Psoas muscle (tissue), 8 donors: Measurements from ENCODE around the gene QRFP. TPM values are rescaled to one million over a fixed set of nuclear protein-coding genes. Genes with fewer than 3 reads are reported as not detected.
A peak's percentile ranks its signal among the peaks of the same experiment; 100 is the strongest.

ENCODE experiments used
- ATAC-seq, 4 donors: fragments of 200-7000 bp; cut with Tn5 transposase; one replicate each; pipeline ENCODE4 v1.9.1; 2020; ENCODE audit warnings: moderate library complexity in 3 of 4, mild to moderate bottlenecking in 2 of 4
- DNase-seq, 2 donors: peaks; one replicate each; pipeline ENCODE4 v3.0.0-alpha.2; 2020
- H3K27ac ChIP-seq: fragments of 200-600 bp; one replicate; pipeline ENCODE4 v1.8.0; 2022
- H3K27me3 ChIP-seq, 3 donors: fragments of 200-600 bp in 1 of 3; one replicate each; pipeline versions ENCODE4 v1.6.1 to v1.8.0; 2013 to 2022; ENCODE audit warnings: low read length in 2 of 3, mild to moderate bottlenecking in 2 of 3, moderate library complexity in 1 of 3; ENCODE audit not compliant: insufficient read depth in 3 of 3
- H3K36me3 ChIP-seq, 2 donors: fragments of 200-600 bp in 1 of 2; one replicate each; pipeline versions ENCODE4 v1.6.1 to v1.8.0; 2013 to 2022; ENCODE audit warnings: low read depth in 1 of 2, mild to moderate bottlenecking in 1 of 2, moderate library complexity in 1 of 2; ENCODE audit not compliant: insufficient read depth in 1 of 2
- H3K4me1 ChIP-seq: fragments of 200-600 bp; one replicate; pipeline ENCODE4 v1.8.0; 2022
- H3K4me3 ChIP-seq: fragments of 200-600 bp; one replicate; pipeline ENCODE4 v1.8.0; 2022; ENCODE audit warnings: mild to moderate bottlenecking
- H3K9me3 ChIP-seq: fragments of 200-600 bp; one replicate; pipeline ENCODE4 v1.8.0; 2022
- WGBS, 3 donors: extraction: QIAGEN DNeasy Blood & Tissue Kit; methylation state at CpG; one replicate each; pipeline versions ENCODE4 v1.1.6 to v1.1.7; 2013; 5-methylcytosine and 5-hydroxymethylcytosine counted together
- intact Hi-C, 2 donors: fragments of 100-400 bp; cut with DNase I; formaldehyde crosslinking; loops; one replicate each; pipeline versions ENCODE4 v1.11.0 to v1.14.2; 2022
- polyA plus RNA-seq, 3 donors: library from polyadenylated mRNA; stranded (reverse); fragments of 200-250 nt; gene quantifications; one replicate each; pipeline ENCODE4 v1.2.3, GENCODE V29; 2013
- total RNA-seq, 4 donors: library from RNA; stranded (reverse); fragmentation: NEBNext Ultra II Directional in 2 of 4; extraction: Animal tissue kit (Norgen Biotek cat#: 25700) in 2 of 4; gene quantifications; one replicate each; pipeline versions ENCODE4 v1.2.1 to v1.2.4, GENCODE V29; 2021 to 2023
- TF ChIP-seq, protein P1 (sequence below): fragments of 200-600 bp; IDR thresholded peaks from one replicate; pipeline ENCODE4 v1.8.0; 2022; ENCODE audit warnings: antibody characterized with exemption
- donor health status: healthy with polysubstance abuse.
- donor health status: DM: no; HTN: no; CAD: no; lungs with moderate emphysema.
- donor health status: Bipolar disorder and iron deficiency.
- donor health status: healthy.
- donor health status: DM: yes; HTN: yes; CAD: no.
- donor health status: DM: no; HTN: no; CAD: no.
- donor health status: DM: no; HTN: no; CAD: no.
- donor health status: DM: yes; HTN: yes; CAD: no.

The QRFP gene
- total and polyA plus RNA-seq, 7 donors = 0.01 to 0.03 TPM; not detected in 5

DNA sequence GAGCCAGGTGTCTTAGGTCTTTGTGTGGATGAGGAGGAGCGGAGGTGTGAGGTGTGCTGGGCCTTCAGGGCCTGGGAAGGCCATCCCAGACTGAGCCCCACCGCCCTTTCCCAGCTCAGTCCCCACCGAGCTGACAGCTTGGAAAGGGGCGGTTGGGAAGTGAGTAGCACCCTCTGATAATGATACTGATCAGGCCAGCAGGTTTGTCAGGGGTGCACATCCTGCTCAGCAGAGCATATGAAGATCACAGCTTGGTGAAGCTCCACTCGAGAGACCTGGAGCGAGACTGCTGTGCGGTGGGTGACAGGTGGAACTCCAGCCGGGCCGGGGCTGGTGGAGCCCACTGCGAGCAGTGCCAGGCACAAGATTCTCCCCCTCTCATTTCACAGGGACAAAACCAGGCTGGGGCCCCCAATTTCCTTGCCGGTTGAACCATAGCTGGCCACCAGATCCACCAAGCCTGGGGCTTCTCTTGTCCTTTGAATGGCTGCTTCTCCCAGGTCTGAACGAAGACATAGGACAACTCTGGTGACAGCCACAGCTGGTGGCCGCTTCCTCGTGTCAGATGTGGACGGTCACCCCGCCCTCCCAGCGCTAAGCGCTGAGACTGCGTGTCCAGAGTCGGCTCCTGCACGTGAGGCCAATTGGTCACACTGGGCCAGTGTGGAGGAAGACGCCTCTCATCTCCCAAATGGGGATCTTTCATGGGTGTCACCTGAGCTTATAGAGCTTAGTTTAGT is 8.3 kb downstream of the QRFP start:
- DNase-seq (peak in 1 of 2 donors; percentile 19), ATAC-seq (no peak)
- intact Hi-C loops = no loop called here
- Histone ChIP-seq H3K27me3 (no peaks in the 10 kb centered on the region), H3K36me3 (peaks cover 15 to 88% of the 10 kb centered on the region in 2 donors), H3K4me3 (no peak overlapping the region), H3K27ac (no peak overlapping the region), H3K4me1 (no peaks in the 10 kb centered on the region), H3K9me3 (no peaks in the 10 kb centered on the region)
- TF ChIP-seq, protein P1, sequence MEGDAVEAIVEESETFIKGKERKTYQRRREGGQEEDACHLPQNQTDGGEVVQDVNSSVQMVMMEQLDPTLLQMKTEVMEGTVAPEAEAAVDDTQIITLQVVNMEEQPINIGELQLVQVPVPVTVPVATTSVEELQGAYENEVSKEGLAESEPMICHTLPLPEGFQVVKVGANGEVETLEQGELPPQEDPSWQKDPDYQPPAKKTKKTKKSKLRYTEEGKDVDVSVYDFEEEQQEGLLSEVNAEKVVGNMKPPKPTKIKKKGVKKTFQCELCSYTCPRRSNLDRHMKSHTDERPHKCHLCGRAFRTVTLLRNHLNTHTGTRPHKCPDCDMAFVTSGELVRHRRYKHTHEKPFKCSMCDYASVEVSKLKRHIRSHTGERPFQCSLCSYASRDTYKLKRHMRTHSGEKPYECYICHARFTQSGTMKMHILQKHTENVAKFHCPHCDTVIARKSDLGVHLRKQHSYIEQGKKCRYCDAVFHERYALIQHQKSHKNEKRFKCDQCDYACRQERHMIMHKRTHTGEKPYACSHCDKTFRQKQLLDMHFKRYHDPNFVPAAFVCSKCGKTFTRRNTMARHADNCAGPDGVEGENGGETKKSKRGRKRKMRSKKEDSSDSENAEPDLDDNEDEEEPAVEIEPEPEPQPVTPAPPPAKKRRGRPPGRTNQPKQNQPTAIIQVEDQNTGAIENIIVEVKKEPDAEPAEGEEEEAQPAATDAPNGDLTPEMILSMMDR = no peak
- 76 to 86% (median 76%) methylated on average over 22 of the region's 22 CpGs for WGBS, 3 donors

DNA sequence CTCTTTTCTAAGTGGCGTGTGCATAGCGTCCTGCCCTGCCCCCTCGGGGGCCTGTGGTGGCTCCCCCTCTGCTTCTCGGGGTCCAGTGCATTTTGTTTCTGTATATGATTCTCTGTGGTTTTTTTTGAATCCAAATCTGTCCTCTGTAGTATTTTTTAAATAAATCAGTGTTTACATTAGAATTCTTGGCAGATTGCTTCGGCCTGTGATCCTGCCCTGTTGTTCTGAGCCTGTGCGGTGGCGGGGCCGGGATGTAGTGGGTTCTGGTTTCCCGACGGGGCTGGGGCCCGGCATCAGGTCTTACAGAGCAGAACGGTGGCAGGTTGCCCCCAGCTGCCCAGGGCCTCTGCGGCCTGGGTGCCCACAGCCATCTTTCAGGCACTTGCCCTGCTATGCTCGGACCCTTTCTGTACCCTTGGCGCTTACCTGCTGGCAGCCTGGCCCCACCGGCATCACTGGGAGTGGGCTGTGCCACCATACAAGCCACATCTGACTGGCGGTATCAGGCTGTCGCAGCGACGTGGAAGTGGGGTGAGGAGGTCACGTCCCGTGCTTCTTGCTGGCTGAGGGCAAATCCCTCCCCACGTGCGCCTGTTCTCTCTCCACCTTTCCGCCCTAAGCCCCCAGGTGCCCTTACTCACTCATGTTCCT is 9.0 kb downstream of the QRFP start:
- H3K36me3 ChIP-seq = peaks cover 15 to 87% of the 10 kb centered on the region in 2 donors
- no peak overlapping the region for H3K27ac ChIP-seq
- DNase-seq = no peak
- ATAC-seq = no peak
- no peaks in the 10 kb centered on the region for H3K9me3 ChIP-seq
- 89 to 90% (median 89%) methylated on average over 25 of the region's 25 CpGs for WGBS, 3 donors
- TF ChIP-seq, protein P1 = no peak
- intact Hi-C loops = no loop called here
- no peaks in the 10 kb centered on the region for H3K27me3 ChIP-seq
- no peak overlapping the region for H3K4me3 ChIP-seq
- no peaks in the 10 kb centered on the region for H3K4me1 ChIP-seq

DNA sequence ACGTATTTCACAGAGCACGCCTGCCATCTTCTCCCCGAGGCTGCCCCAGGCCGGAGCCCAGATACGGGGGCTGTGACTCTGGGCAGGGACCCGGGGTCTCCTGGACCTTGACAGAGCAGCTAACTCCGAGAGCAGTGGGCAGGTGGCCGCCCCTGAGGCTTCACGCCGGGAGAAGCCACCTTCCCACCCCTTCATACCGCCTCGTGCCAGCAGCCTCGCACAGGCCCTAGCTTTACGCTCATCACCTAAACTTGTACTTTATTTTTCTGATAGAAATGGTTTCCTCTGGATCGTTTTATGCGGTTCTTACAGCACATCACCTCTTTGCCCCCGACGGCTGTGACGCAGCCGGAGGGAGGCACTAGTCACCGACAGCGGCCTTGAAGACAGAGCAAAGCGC is 9.6 kb downstream of the QRFP start:
- WGBS, 3 donors = 91 to 95% (median 91%) methylated on average over 22 to 23 of the region's 23 CpGs
- no peaks in the 10 kb centered on the region for H3K4me1 ChIP-seq
- H3K27ac ChIP-seq = no peak overlapping the region
- ATAC-seq (no peak), DNase-seq (no peak)
- TF ChIP-seq, protein P1 = no peak
- H3K36me3 ChIP-seq = peaks cover 15 to 82% of the 10 kb centered on the region in 2 donors
- H3K4me3 ChIP-seq = no peak overlapping the region
- H3K9me3 ChIP-seq = no peaks in the 10 kb centered on the region
- H3K27me3 ChIP-seq = no peaks in the 10 kb centered on the region
- intact Hi-C loops = no loop called here

DNA sequence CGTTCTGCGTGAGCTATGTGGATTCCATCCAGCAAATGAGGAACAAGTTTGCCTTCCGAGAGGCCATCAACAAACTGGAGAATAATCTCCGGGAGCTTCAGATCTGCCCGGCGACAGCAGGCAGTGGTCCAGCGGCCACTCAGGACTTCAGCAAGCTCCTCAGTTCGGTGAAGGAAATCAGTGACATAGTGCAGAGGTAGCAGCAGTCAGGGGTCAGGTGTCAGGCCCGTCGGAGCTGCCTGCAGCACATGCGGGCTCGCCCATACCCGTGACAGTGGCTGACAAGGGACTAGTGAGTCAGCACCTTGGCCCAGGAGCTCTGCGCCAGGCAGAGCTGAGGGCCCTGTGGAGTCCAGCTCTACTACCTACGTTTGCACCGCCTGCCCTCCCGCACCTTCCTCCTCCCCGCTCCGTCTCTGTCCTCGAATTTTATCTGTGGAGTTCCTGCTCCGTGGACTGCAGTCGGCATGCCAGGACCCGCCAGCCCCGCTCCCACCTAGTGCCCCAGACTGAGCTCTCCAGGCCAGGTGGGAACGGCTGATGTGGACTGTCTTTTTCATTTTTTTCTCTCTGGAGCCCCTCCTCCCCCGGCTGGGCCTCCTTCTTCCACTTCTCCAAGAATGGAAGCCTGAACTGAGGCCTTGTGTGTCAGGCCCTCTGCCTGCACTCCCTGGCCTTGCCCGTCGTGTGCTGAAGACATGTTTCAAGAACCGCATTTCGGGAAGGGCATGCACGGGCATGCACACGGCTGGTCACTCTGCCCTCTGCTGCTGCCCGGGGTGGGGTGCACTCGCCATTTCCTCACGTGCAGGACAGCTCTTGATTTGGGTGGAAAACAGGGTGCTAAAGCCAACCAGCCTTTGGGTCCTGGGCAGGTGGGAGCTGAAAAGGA is 10.9 kb downstream of the QRFP start:
- TF ChIP-seq, protein P1 = no peak

More for the DNA sequence above, 10.9 kb downstream of the QRFP start:
- WGBS, 3 donors = 83 to 88% (median 85%) methylated on average over 35 of the region's 35 CpGs
- Histone ChIP-seq H3K9me3 (no peaks in the 10 kb centered on the region), H3K27ac (no peak overlapping the region), H3K4me3 (no peak overlapping the region), H3K4me1 (no peaks in the 10 kb centered on the region), H3K27me3 (no peaks in the 10 kb centered on the region), H3K36me3 (peaks cover 20 to 93% of the 10 kb centered on the region in 2 donors)
- ATAC-seq (peak in 2 of 4 donors; percentile 26 to 47), DNase-seq (peak; percentile 33 to 53)
- intact Hi-C loops = no loop called here
